Jurkat, Clone E6-1 (cell line): Measurements from ENCODE around the gene LRBA.

ENCODE experiments used
- DNase-seq: peaks from one replicate; pipeline ENCODE4 v3.0.0-alpha.2; 2011; ENCODE audit warnings: low read depth, low spot score
- H3K4me3 ChIP-seq: 2 replicates; pipeline ENCODE4 v1.5.1; 2011; ENCODE audit warnings: mild to moderate bottlenecking, low read length, control low read depth, moderate library complexity

Gene LRBA

DNA sequence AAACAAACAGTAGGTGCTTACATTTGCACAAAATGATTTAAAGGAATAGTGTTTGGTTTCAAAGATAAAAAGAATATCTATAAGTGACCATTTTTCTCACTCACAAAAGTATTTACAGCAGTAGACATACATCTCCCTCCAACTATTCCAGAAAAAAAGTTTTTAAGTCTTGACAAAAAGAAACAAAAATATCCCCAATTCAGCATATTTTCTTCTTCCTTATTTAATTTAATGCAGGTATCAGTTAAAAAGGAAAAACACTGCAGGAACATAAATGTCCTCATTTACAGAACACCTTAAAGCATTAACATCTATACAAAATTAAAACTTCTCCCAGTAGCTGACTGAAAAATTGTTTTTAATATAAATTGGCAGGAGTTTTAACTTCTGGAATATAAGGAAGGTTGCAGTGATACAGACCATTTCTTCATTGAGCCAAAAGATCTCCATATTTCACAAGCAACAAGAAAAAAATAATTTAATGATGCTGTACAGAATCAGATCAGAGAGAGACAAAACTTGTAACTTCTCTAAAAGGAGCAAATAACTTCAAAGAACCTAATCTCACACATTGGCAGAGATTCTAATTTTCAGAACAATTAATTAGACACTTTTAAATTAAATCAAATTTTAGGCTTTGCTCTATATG is 428.8 kb downstream of the LRBA start:
- DNase-seq: no peak
- no peak overlapping the region for H3K4me3 ChIP-seq

DNA sequence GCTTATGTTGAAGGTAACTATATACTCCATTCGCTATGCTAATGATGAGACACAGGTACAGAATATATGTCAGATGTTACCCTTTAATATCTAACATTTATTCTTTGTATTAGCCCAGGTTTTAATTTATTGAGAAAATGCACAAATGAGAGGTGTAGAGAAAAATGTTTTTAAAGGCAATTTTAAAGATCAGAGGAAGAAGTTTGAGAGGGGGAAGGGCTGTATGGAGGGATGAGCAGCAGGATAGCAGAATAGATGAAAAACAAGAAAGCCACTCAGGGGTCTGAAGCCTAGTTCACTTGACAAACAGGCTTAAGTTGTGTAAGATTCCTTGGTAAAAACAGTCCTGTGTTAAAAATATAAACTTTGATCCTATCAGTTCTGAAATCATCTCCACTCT is 429.5 kb downstream of the LRBA start:
- no peak for DNase-seq
- no peak overlapping the region for H3K4me3 ChIP-seq

GRCh38 chr4:150584111-150584915 is 430.8 kb downstream of the LRBA start:
- no peak for DNase-seq
- no peak overlapping the region for H3K4me3 ChIP-seq

GRCh38 chr4:150583287-150584110 is 431.6 kb downstream of the LRBA start:
- no peak for DNase-seq
- no peak overlapping the region for H3K4me3 ChIP-seq

DNA sequence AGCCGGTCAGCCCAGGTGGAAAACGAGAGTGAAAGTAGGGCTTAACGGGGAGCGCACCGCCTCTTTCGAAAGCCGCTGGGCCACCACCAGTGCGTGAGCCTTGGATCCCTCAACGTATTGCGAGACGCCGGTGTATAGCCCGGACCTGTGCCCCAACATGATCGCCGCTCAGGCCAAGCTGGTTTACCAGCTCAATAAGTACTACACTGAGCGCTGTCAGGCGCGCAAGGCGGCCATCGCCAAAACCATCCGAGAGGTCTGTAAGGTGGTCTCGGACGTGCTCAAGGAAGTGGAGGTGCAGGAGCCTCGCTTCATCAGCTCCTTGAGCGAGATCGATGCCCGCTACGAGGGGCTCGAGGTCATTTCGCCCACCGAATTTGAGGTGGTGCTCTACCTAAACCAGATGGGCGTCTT is 432.2 kb downstream of the LRBA start:
- DNase-seq: no peak
- H3K4me3 ChIP-seq: no peak overlapping the region

DNA sequence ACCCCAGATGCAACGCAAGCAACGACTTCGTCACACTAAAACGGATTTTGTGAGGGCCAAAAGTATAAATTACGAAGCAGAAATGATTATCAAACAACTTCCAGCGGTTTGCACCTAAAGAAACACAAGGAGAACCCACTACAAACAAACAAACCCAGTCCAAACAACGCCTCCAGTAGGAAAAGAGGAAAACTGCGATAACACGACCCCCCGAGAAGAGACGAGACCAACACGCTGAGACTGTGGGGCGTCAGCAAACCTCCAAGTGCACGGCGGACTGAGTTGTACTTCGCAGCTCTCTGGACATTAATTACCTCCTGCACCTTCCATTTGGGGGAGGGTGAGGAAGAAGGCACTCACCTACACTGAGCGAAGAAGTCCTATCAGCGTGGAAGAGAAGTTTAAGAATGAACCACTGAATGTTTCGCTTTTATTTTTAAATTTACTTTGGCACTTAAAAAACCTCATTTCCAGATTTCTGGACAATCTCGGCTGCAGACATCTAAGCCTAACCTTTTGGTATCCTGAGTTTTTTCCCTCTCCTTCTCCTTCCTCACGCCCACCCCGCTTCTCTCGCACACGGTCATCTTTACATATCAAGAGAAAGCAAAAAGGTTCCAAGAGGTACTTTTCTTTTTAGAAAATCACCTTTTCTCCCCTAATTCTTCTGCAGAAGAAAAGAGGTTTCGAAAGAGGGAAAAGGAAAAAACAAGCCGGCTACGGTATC is 432.8 kb downstream of the LRBA start, which contains the start of gene MAB21L2:
TSS of gene MAB21L2 (plus strand) at position 6 of the 727 bp plus-strand sequence. CDS start 879 bp downstream, outside the sequence.
- H3K4me3 ChIP-seq: no peak within 1 kb of the TSS
- DNase-seq: no peak

DNA sequence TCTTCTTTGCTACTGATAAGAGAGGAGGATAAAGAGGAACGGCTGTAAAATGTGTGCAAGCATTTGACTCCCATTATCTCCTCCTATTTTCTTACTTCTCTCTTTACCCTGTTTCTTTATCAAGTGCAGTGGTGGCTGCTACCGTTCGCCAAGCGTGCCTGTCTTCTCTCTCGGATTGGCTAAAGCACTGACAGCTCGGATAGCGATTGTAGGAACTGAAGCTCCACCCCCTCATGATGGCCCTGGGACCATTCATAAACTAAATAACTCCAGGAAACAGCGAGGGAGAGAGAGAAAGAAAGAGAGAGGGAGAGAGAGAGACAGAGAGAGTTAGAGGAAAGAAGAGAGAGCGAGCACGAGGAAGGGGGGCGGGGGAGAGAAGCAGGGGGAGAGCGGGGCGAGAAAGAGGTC is 433.4 kb downstream of the LRBA start:
- no peak for DNase-seq
- no peak overlapping the region for H3K4me3 ChIP-seq

DNA sequence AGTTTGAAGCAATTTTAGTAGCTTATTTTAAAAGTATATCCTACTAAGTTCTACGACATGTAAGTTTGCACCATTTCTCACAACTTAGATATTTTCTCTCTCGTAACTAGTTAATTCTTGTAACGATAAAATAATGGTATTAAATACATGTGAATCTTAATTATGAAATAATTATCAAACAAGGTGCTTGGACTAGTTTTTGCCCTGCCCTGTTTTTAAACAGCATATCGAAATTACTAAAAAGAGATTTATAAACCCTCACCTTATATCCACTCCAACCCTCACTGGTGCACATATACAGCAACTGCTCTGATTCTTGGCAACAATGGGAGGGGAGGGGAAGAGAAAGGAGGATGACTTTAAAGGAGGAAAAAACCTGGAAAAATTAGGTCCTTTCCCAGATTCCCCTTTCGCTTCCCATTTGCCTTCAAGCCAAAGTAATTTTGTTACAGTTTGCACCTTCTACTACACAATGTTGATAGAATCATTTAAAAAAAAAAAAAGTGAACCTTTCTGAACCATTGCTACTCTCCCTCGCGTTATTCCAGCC is 434.0 kb downstream of the LRBA start:
- H3K4me3 ChIP-seq: no peak overlapping the region
- DNase-seq: no peak

- H3K4me3 ChIP-seq: no peak overlapping the region
- DNase-seq: no peak
Observed at GRCh38 chr4:150580306-150580705, 434.8 kb downstream of the LRBA start.

- no peak overlapping the region for H3K4me3 ChIP-seq
- DNase-seq: no peak
Observed at GRCh38 chr4:150579551-150580234, 435.4 kb downstream of the LRBA start.

GRCh38 chr4:150578745-150579501 is 436.2 kb downstream of the LRBA start:
- H3K4me3 ChIP-seq: no peak overlapping the region
- DNase-seq: no peak

DNA sequence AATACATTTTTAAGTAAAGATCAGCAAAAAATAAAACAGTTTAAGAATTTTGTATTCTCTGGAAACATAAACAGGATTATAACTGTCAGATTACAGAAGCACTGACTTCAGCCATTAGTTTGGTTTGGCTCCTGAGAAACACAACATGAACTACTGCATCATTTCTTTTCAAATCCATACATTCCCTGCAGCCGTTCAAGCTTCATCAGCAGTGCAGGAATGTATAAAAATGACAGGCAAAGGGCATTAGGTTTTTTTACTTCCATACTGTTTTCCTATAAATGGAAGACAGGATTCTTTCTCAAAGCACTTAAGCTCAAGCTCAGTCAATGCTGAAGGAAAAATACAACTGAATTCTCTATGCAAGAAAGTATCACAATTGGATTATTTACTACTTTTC is 437.3 kb downstream of the LRBA start:
- no peak overlapping the region for H3K4me3 ChIP-seq

DNA sequence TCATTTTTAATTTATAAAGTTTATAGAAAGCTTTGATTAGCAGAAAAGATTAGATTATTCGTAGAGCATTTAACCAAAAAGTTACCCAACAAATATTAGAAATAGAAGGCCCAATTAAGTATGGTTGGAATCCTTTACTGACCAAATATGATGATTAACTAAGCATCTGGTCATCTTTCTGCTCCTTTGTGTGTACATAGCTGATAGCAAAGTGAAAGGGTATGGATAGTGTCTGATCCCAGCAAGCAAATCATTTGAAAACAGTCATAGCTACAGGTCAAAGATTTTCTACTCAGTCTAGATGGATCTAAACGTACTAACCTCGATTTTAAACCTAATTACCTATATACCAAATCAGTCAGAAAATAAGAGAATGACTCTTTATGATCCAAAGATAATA is 440.4 kb downstream of the LRBA start:
- no peak overlapping the region for H3K4me3 ChIP-seq
- DNase-seq: no peak

More for the DNA sequence above, 437.3 kb downstream of the LRBA start:
- DNase-seq: no peak

DNA sequence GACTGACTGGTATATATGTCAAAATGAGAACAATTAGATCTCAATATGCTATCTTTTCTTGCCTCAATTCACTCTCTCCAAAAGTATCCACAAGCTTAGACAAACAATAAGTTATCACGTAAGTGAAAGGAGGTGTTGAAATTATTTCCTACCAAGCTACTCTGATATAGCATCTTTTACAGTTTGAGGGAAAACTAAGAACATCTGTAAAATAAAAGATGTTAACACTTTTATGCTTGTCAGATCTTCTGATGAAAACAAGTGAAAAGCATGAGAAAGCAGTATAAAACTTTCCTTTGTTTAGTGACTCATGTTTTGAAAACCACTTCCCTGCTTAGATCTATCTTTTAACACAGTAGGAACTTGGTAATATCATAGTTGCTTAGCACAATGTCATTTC is 441.6 kb downstream of the LRBA start:
- peak; percentile 18 for DNase-seq
- no peak overlapping the region for H3K4me3 ChIP-seq

DNA sequence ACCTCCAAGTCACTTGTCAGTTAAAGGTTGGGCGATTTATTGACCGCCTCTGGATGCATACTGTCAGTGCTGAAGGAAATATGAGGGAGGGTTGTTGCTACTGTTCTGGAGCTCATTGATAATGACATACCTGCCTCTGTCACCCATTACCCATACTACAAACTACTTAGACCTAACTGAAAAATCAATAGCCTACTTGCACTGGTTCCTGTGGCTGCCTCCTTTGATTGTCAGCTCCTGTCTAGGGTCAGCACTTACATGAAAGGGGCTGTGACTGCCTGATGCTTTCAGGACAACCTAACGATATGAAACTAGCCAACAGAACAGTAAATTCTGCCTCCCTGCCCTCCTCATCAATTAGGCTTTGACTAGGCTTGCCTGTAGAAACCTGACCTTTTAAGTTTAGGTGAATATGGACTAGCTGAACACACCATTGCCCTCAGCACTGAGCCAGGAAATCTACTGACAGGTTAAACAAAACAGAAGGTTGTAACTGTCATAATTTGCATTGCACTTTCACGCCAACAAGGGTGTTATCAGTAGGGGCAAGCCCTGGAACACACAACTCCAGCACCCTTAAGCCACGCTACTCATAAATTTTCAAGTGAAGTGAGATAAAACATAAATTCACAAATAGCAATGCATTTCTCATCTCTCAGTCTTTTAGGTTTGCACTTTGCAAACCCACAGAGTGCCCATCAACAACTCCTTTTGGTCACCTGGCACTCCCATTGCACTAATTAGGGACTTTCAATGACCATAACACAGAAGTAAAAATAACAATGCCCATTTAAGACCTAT is 442.2 kb downstream of the LRBA start:
- no peak overlapping the region for H3K4me3 ChIP-seq
- no peak for DNase-seq

- DNase-seq: no peak
- H3K4me3 ChIP-seq: no peak overlapping the region
Observed at GRCh38 chr4:150570862-150571261, 444.2 kb downstream of the LRBA start.

GRCh38 chr4:150569998-150570535 is 445.0 kb downstream of the LRBA start:
- no peak for DNase-seq
- no peak overlapping the region for H3K4me3 ChIP-seq
